ENCODE data around the gene MYB.

GRCh38 chr6:135231469-135231844, 50.3 kb downstream of the MYB start:
- TF ChIP-seq CTCF (IDR thresholded peaks at IDR 0.05) (no peak), POLR2A (IDR thresholded peaks at IDR 0.05) (no peak)
